ENCODE measurements around the gene DSTN. TPM values are rescaled to one million over a fixed set of nuclear protein-coding genes. Genes with fewer than 3 reads are reported as not detected.

DSTN gene
- total and polyA plus RNA-seq, 4 donors = 174 to 405 (median 314) TPM

Other genes starting within 250 kb of the DSTN start
- gene BFSP1, start 38.7 kb upstream of the DSTN start, total RNA-seq = 1 to 10 TPM; 1.8 to 2.2 TPM
- gene BFSP1, start 38.7 kb upstream of the DSTN start, polyA plus RNA-seq (ENCODE audit: insufficient read length in 2 of 2) = 1 to 10 TPM; 2.6 to 3.1 TPM
- gene RRBP1, start 112.2 kb downstream of the DSTN start, total RNA-seq = 10 to 100 TPM; 55.9 to 89.2 TPM
- gene RRBP1, start 112.2 kb downstream of the DSTN start, polyA plus RNA-seq (ENCODE audit: insufficient read length in 2 of 2) = 10 to 100 TPM; 53.2 to 57.5 TPM
- gene BANF2, start 129.9 kb downstream of the DSTN start, total RNA-seq = not detected
- gene BANF2, start 129.9 kb downstream of the DSTN start, polyA plus RNA-seq (ENCODE audit: insufficient read length in 2 of 2) = not detected